ENCODE results near the gene PPFIA1. TPM values are rescaled to one million over a fixed set of nuclear protein-coding genes. Genes with fewer than 3 reads are reported as not detected.

The PPFIA1 gene
- total RNA-seq, 2 experiments from 2014 or later, result 34.3 to 42.0 TPM

- Mint-ChIP-seq H3K9me3 (no peaks in the 10 kb centered on the region), H3K27ac (no peak overlapping the region), H3K27me3 (no peaks in the 10 kb centered on the region), H3K36me3 (ENCODE audit: low read depth) (peaks cover 72% of the 10 kb centered on the region), H3K4me1 (ENCODE audit: low read depth) (no peaks in the 10 kb centered on the region), H3K4me3 (no peak overlapping the region)
- POLR2A ChIA-PET, result no interaction called here
- no peaks in the 10 kb centered on the region for H3K9me3 ChIP-seq (ENCODE audit: control insufficient read depth in 1 of 2, insufficient read depth in 1 of 2, low read length in 2 of 2)
- H3K4me1 ChIP-seq (ENCODE audit: insufficient read depth, low read length), result no peaks in the 10 kb centered on the region
- H3K4me3 ChIP-seq (ENCODE audit: low read length), result no peak overlapping the region
- DNase-seq, result no peak
- H3K27ac ChIP-seq (ENCODE audit: low read depth in 1 of 2, low read length in 2 of 2), result no peak overlapping the region
- CTCF ChIA-PET, result no interaction called here
- no peak for TF ChIP-seq CTCF (IDR thresholded peaks at IDR 0.05)
- H3K27me3 ChIP-seq (ENCODE audit: control insufficient read depth in 1 of 2, insufficient read depth in 2 of 2, low read length in 2 of 2), result no peaks in the 10 kb centered on the region
- no peak for ATAC-seq (ENCODE audit: poor library complexity)
- H3K36me3 ChIP-seq (ENCODE audit: insufficient read depth, low read length), result peaks cover 47% of the 10 kb centered on the region
- intact Hi-C loops (cut with DNase I, micrococcal nuclease), result no loop called here
Measured at GRCh38 chr11:70381350-70381749, 110.9 kb downstream of the PPFIA1 start.

- Histone ChIP-seq H3K27ac (ENCODE audit: low read depth in 1 of 2, low read length in 2 of 2) (no peak overlapping the region), H3K36me3 (ENCODE audit: insufficient read depth, low read length) (peaks cover 39% of the 10 kb centered on the region), H3K27me3 (ENCODE audit: control insufficient read depth in 1 of 2, insufficient read depth in 2 of 2, low read length in 2 of 2) (no peaks in the 10 kb centered on the region), H3K9me3 (ENCODE audit: control insufficient read depth in 1 of 2, insufficient read depth in 1 of 2, low read length in 2 of 2) (no peaks in the 10 kb centered on the region), H3K4me3 (ENCODE audit: low read length) (no peak overlapping the region), H3K4me1 (ENCODE audit: insufficient read depth, low read length) (no peaks in the 10 kb centered on the region)
- intact Hi-C loops (cut with DNase I, micrococcal nuclease), result no loop called here
- peaks cover 65% of the 10 kb centered on the region for H3K36me3 Mint-ChIP-seq (ENCODE audit: low read depth)
- ATAC-seq (ENCODE audit: poor library complexity) (no peak), DNase-seq (no peak)
- ChIA-PET CTCF (no interaction called here), POLR2A (no interaction called here)
- TF ChIP-seq CTCF (IDR thresholded peaks at IDR 0.05), result no peak
- no peaks in the 10 kb centered on the region for H3K9me3 Mint-ChIP-seq
- H3K4me1 Mint-ChIP-seq (ENCODE audit: low read depth), result no peaks in the 10 kb centered on the region
- no peak overlapping the region for H3K27ac Mint-ChIP-seq
- H3K27me3 Mint-ChIP-seq, result no peaks in the 10 kb centered on the region
- no peak overlapping the region for H3K4me3 Mint-ChIP-seq
Measured at GRCh38 chr11:70381872-70382861, 111.7 kb downstream of the PPFIA1 start.

GRCh38 chr11:70383664-70384565, 113.4 kb downstream of the PPFIA1 start:
- peaks cover 47% of the 10 kb centered on the region for H3K36me3 Mint-ChIP-seq (ENCODE audit: low read depth)
- ChIA-PET CTCF (no interaction called here), POLR2A (interaction anchor here (1.3 kb wide), 1 partner anchor 180 kb away, joined by 3 read pairs; the partner anchor contains the start of gene FADD)
- no peaks in the 10 kb centered on the region for H3K9me3 Mint-ChIP-seq
- no peak overlapping the region for H3K27ac Mint-ChIP-seq
- intact Hi-C loops (cut with DNase I, micrococcal nuclease), result no loop called here
- TF ChIP-seq CTCF (IDR thresholded peaks at IDR 0.05), result no peak
- DNase-seq (no peak), ATAC-seq (ENCODE audit: poor library complexity) (no peak)
- H3K4me3 ChIP-seq (ENCODE audit: low read length), result no peak overlapping the region
- H3K9me3 ChIP-seq (ENCODE audit: control insufficient read depth in 1 of 2, insufficient read depth in 1 of 2, low read length in 2 of 2), result no peaks in the 10 kb centered on the region
- no peak overlapping the region for H3K27ac ChIP-seq (ENCODE audit: low read depth in 1 of 2, low read length in 2 of 2)
- H3K4me3 Mint-ChIP-seq, result no peak overlapping the region
- no peaks in the 10 kb centered on the region for H3K4me1 Mint-ChIP-seq (ENCODE audit: low read depth)
- H3K36me3 ChIP-seq (ENCODE audit: insufficient read depth, low read length), result peaks cover 23% of the 10 kb centered on the region
- H3K27me3 Mint-ChIP-seq, result no peaks in the 10 kb centered on the region
- no peaks in the 10 kb centered on the region for H3K4me1 ChIP-seq (ENCODE audit: insufficient read depth, low read length)
- no peaks in the 10 kb centered on the region for H3K27me3 ChIP-seq (ENCODE audit: control insufficient read depth in 1 of 2, insufficient read depth in 2 of 2, low read length in 2 of 2)
